Mesodermal cell (in vitro differentiated cells): Measurements from ENCODE around the gene RNF2.

Experiments
- H3K27ac ChIP-seq: 2 replicates; pipeline ENCODE4 v1.7.0; 2013; ENCODE audit warnings: mild to moderate bottlenecking, low read depth, low read length, moderate library complexity; ENCODE audit not compliant: severe bottlenecking
- H3K36me3 ChIP-seq: 2 replicates; pipeline ENCODE4 v1.7.1; 2013; ENCODE audit warnings: mild to moderate bottlenecking, low read length, moderate library complexity; ENCODE audit not compliant: control insufficient read depth, insufficient read depth
- H3K4me1 ChIP-seq: one replicate; pipeline ENCODE4 v1.7.1; 2013; ENCODE audit warnings: mild to moderate bottlenecking, low read length; ENCODE audit not compliant: insufficient read depth, control insufficient read depth, poor library complexity, severe bottlenecking
- H3K4me3 ChIP-seq: 2 replicates; pipeline ENCODE4 v1.7.0; 2013; ENCODE audit warnings: low read length, control low read depth, mild to moderate bottlenecking; ENCODE audit not compliant: insufficient read depth, poor library complexity, severe bottlenecking; ENCODE audit errors: extremely low read depth
- H3K9me3 ChIP-seq: 2 replicates; pipeline ENCODE4 v1.7.1; 2013; ENCODE audit warnings: mild to moderate bottlenecking, low read length, moderate library complexity; ENCODE audit not compliant: control insufficient read depth
- WGBS, 2 experiments: methylation state at CpG; one replicate each; pipeline ENCODE4 v1.1.5; 2013; ENCODE audit warnings: missing lambda C conversion rate in 2 of 2; ENCODE audit not compliant: insufficient coverage in 2 of 2; 5-methylcytosine and 5-hydroxymethylcytosine counted together

Gene RNF2

GRCh38 chr1:185068341-185068740 is 23.0 kb downstream of the RNF2 start:
- peaks cover 2% of the 10 kb centered on the region for H3K9me3 ChIP-seq
- no peaks in the 10 kb centered on the region for H3K4me1 ChIP-seq
- H3K27ac ChIP-seq, result no peak overlapping the region
- peaks cover 51% of the 10 kb centered on the region for H3K36me3 ChIP-seq
- no peak overlapping the region for H3K4me3 ChIP-seq

- H3K4me1 ChIP-seq, result no peaks in the 10 kb centered on the region
- WGBS, 2 experiments, result 100% methylated on average over 2 of the region's 4 CpGs; no CpG with 5 or more reads in 1 of the 2 experiments
- H3K36me3 ChIP-seq, result peaks cover 45% of the 10 kb centered on the region
- H3K27ac ChIP-seq, result no peak overlapping the region
- H3K4me3 ChIP-seq, result no peak overlapping the region
- H3K9me3 ChIP-seq, result no peaks in the 10 kb centered on the region
Observed at GRCh38 chr1:185069202-185069772, 23.9 kb downstream of the RNF2 start.

GRCh38 chr1:185070051-185070450 is 24.7 kb downstream of the RNF2 start:
- Histone ChIP-seq H3K4me1 (no peaks in the 10 kb centered on the region), H3K9me3 (no peaks in the 10 kb centered on the region), H3K36me3 (peaks cover 41% of the 10 kb centered on the region), H3K4me3 (no peak overlapping the region), H3K27ac (no peak overlapping the region)

- Histone ChIP-seq H3K4me3 (no peak overlapping the region), H3K36me3 (peaks cover 24% of the 10 kb centered on the region), H3K4me1 (no peaks in the 10 kb centered on the region), H3K27ac (peak overlapping the region; percentile 41), H3K9me3 (no peaks in the 10 kb centered on the region)
- WGBS, 2 experiments, result 100% methylated on average over 1 of the region's 2 CpGs; no CpG with 5 or more reads in 1 of the 2 experiments
Observed at GRCh38 chr1:185073725-185074124, 28.4 kb downstream of the RNF2 start.

- Histone ChIP-seq H3K36me3 (peaks cover 18% of the 10 kb centered on the region), H3K27ac (peak overlapping the region; percentile 41), H3K4me1 (no peaks in the 10 kb centered on the region), H3K9me3 (no peaks in the 10 kb centered on the region), H3K4me3 (no peak overlapping the region)
Observed at GRCh38 chr1:185074307-185074706, 28.9 kb downstream of the RNF2 start.

GRCh38 chr1:185075476-185075875 is 30.1 kb downstream of the RNF2 start:
- WGBS, 2 experiments, result 56 to 73% methylated on average over 1 to 2 of the region's 3 CpGs
- Histone ChIP-seq H3K4me3 (no peak overlapping the region), H3K9me3 (no peaks in the 10 kb centered on the region), H3K27ac (no peak overlapping the region), H3K36me3 (peaks cover 15% of the 10 kb centered on the region), H3K4me1 (no peaks in the 10 kb centered on the region)

- no peaks in the 10 kb centered on the region for H3K4me1 ChIP-seq
- no peak overlapping the region for H3K4me3 ChIP-seq
- H3K27ac ChIP-seq, result no peak overlapping the region
- H3K36me3 ChIP-seq, result no peaks in the 10 kb centered on the region
- WGBS, 2 experiments, result 100% methylated on average over 1 of the region's 4 CpGs; no CpG with 5 or more reads in 1 of the 2 experiments
- H3K9me3 ChIP-seq, result no peaks in the 10 kb centered on the region
Observed at GRCh38 chr1:185077374-185077773, 32.0 kb downstream of the RNF2 start.

- H3K27ac ChIP-seq, result no peak overlapping the region
- H3K9me3 ChIP-seq, result no peaks in the 10 kb centered on the region
- no peaks in the 10 kb centered on the region for H3K36me3 ChIP-seq
- H3K4me3 ChIP-seq, result no peak overlapping the region
- H3K4me1 ChIP-seq, result no peaks in the 10 kb centered on the region
Observed at GRCh38 chr1:185080422-185080821, 35.1 kb downstream of the RNF2 start.

- Histone ChIP-seq H3K27ac (no peak overlapping the region), H3K36me3 (peaks cover 20% of the 10 kb centered on the region), H3K4me3 (no peak overlapping the region), H3K4me1 (no peaks in the 10 kb centered on the region), H3K9me3 (no peaks in the 10 kb centered on the region)
- WGBS, 2 experiments, result no CpG with 5 or more reads among the region's 2 CpGs
Observed at GRCh38 chr1:185083818-185084217, 38.5 kb downstream of the RNF2 start.

- Histone ChIP-seq H3K36me3 (peaks cover 40% of the 10 kb centered on the region), H3K4me1 (no peaks in the 10 kb centered on the region), H3K4me3 (no peak overlapping the region), H3K27ac (no peak overlapping the region), H3K9me3 (no peaks in the 10 kb centered on the region)
- 100% methylated on average over 1 of the region's 1 CpG for WGBS, 2 experiments
Observed at GRCh38 chr1:185087101-185087500, 41.7 kb downstream of the RNF2 start.

GRCh38 chr1:185087746-185088145 is 42.4 kb downstream of the RNF2 start:
- no peak overlapping the region for H3K4me3 ChIP-seq
- H3K4me1 ChIP-seq, result no peaks in the 10 kb centered on the region
- no peak overlapping the region for H3K27ac ChIP-seq
- H3K9me3 ChIP-seq, result no peaks in the 10 kb centered on the region
- H3K36me3 ChIP-seq, result peaks cover 43% of the 10 kb centered on the region

- WGBS, 2 experiments, result 94 to 95% methylated on average over 3 to 4 of the region's 5 CpGs
- H3K36me3 ChIP-seq, result peaks cover 73% of the 10 kb centered on the region
Observed at GRCh38 chr1:185091480-185091879, 46.1 kb downstream of the RNF2 start.

More at GRCh38 chr1:185091480-185091879, 46.1 kb downstream of the RNF2 start:
- H3K9me3 ChIP-seq, result no peaks in the 10 kb centered on the region
- H3K4me1 ChIP-seq, result no peaks in the 10 kb centered on the region
- no peak overlapping the region for H3K4me3 ChIP-seq
- no peak overlapping the region for H3K27ac ChIP-seq
